CD4-positive, alpha-beta T cell treated with Interleukin-4 for 4 hours (primary cell): ENCODE measurements around the gene LMCD1.

ENCODE experiments used
- DNase-seq: peaks from one replicate; pipeline ENCODE4 v3.0.0-alpha.2; 2020

The LMCD1 gene

GRCh38 chr3:8501371-8502131, at the start of gene LMCD1:
Gene LMCD1 (plus strand): TSS chr3:8501823. CDS start chr3:8501939, 116 bp downstream.
- peak; percentile 84 for DNase-seq

GRCh38 chr3:8452112-8452511, 49.5 kb upstream of the LMCD1 start:
- no peak for DNase-seq

GRCh38 chr3:8453153-8453552, 48.5 kb upstream of the LMCD1 start:
- no peak for DNase-seq

GRCh38 chr3:8455526-8456411, 45.9 kb upstream of the LMCD1 start:
- no peak for DNase-seq

- no peak for DNase-seq
Observed at GRCh38 chr3:8456412-8456811, 45.2 kb upstream of the LMCD1 start.

- no peak for DNase-seq
Observed at GRCh38 chr3:8457039-8457438, 44.6 kb upstream of the LMCD1 start.

- no peak for DNase-seq
Observed at GRCh38 chr3:8458238-8458661, 43.4 kb upstream of the LMCD1 start.

GRCh38 chr3:8458711-8459110, 42.9 kb upstream of the LMCD1 start:
- DNase-seq = no peak

- no peak for DNase-seq
Observed at GRCh38 chr3:8460050-8460708, 41.4 kb upstream of the LMCD1 start.

GRCh38 chr3:8460815-8461456, 40.7 kb upstream of the LMCD1 start:
- no peak for DNase-seq

- no peak for DNase-seq
Observed at GRCh38 chr3:8464668-8465067, 37.0 kb upstream of the LMCD1 start.

- no peak for DNase-seq
Observed at GRCh38 chr3:8466526-8466925, 35.1 kb upstream of the LMCD1 start.

GRCh38 chr3:8470801-8471200, 30.8 kb upstream of the LMCD1 start:
- no peak for DNase-seq

GRCh38 chr3:8472549-8472948, 29.1 kb upstream of the LMCD1 start:
- DNase-seq = no peak

GRCh38 chr3:8473029-8473428, 28.6 kb upstream of the LMCD1 start:
- DNase-seq = no peak

- no peak for DNase-seq
Observed at GRCh38 chr3:8473990-8474389, 27.6 kb upstream of the LMCD1 start.

GRCh38 chr3:8474991-8475390, 26.6 kb upstream of the LMCD1 start:
- no peak for DNase-seq

- no peak for DNase-seq
Observed at GRCh38 chr3:8480699-8481098, 20.9 kb upstream of the LMCD1 start.

GRCh38 chr3:8481380-8481779, 20.2 kb upstream of the LMCD1 start:
- DNase-seq = no peak

GRCh38 chr3:8482263-8482662, 19.4 kb upstream of the LMCD1 start:
- DNase-seq = no peak

- no peak for DNase-seq
Observed at GRCh38 chr3:8482960-8483665, 18.5 kb upstream of the LMCD1 start.

GRCh38 chr3:8484409-8485140, 17.0 kb upstream of the LMCD1 start:
- DNase-seq = no peak
